Central memory CD4-positive, alpha-beta T cell (primary cell): ENCODE data around the gene IFT27.

ENCODE experiments used
- DNase-seq: peaks from one replicate; pipeline ENCODE4 v3.0.0; 2022

The IFT27 gene

DNA sequence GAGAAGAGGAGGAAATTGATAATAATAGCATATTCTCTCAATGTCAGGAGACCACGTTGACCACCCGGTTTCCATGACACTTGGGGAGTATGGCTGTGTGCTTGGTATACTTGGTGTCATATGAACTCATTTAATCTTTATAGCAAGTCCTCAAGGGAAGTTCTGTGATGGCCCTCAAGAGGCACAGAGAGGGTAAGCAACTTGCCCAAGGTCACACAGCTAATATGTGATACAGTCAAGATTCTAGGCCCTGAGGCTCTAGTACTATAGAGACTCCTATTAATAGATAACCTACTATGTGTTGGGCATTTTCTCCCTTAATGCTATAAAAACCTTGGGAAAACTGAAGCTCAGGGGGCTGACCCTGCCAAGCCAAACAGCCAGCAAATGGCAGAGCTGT, 61.8 kb downstream of the IFT27 start:
- DNase-seq: no peak

DNA sequence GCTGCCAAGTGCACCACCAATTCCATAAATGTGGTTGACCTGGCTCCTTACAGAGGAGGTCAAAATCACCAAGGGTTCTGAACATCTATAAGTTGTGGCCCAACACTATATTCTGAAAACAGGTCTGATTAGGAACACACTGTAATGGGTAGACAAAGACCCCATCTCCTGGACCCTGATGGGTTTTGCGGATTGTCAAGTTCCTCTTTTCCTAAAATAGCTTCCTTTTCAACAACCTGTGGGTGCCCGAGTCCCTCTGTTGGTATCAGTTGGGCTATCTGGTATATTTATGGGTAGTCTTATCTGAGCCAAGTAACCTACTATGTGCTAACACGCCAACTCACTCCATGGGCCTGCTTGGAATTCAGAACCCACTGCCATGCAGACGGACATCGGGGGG, 62.5 kb downstream of the IFT27 start:
- no peak for DNase-seq
